Endodermal cell (in vitro differentiated cells): ENCODE results near the gene ZNF391. TPM values are rescaled to one million over a fixed set of nuclear protein-coding genes. Genes with fewer than 3 reads are reported as not detected.

Experiments
- DNase-seq: peaks from one replicate; pipeline ENCODE4 v3.0.0-alpha.2; 2017
- H3K27ac ChIP-seq: 2 replicates; pipeline ENCODE4 v1.5.1; 2013; ENCODE audit warnings: mild to moderate bottlenecking, low read depth, low read length, moderate library complexity
- H3K27me3 ChIP-seq: 2 replicates; pipeline ENCODE4 v1.6.1; 2013; ENCODE audit warnings: mild to moderate bottlenecking, low read length, moderate library complexity; ENCODE audit not compliant: insufficient read depth, control insufficient read depth, poor library complexity, severe bottlenecking
- H3K36me3 ChIP-seq: 2 replicates; pipeline ENCODE4 v1.7.0; 2013; ENCODE audit warnings: mild to moderate bottlenecking, low read length, moderate library complexity; ENCODE audit not compliant: control insufficient read depth, insufficient read depth
- H3K4me1 ChIP-seq: one replicate; pipeline ENCODE4 v1.7.0; 2013; ENCODE audit warnings: low read length; ENCODE audit not compliant: control insufficient read depth, insufficient read depth
- H3K4me3 ChIP-seq: 2 replicates; pipeline ENCODE4 v1.5.1; 2013; ENCODE audit warnings: mild to moderate bottlenecking, low read length, moderate library complexity
- H3K9ac ChIP-seq: 2 replicates; pipeline ENCODE4 v1.6.1; 2013; ENCODE audit warnings: mild to moderate bottlenecking, low read length, moderate library complexity; ENCODE audit not compliant: poor library complexity, severe bottlenecking; ENCODE audit errors: extremely low read depth
- H3K9me3 ChIP-seq: 2 replicates; pipeline ENCODE4 v1.6.1; 2013; ENCODE audit warnings: mild to moderate bottlenecking, low read length, moderate library complexity; ENCODE audit not compliant: control insufficient read depth
- H3K27ac Mint-ChIP-seq: 2 replicates; pipeline ENCODE4 v1.8.0; 2020; ENCODE audit warnings: mixed read lengths
- H3K27me3 Mint-ChIP-seq: 2 replicates; pipeline ENCODE4 v1.8.0; 2021; ENCODE audit warnings: mild to moderate bottlenecking, mixed read lengths; ENCODE audit not compliant: insufficient read depth
- H3K36me3 Mint-ChIP-seq: 2 replicates; pipeline ENCODE4 v1.8.0; 2020; ENCODE audit warnings: low read depth, mixed read lengths
- H3K4me1 Mint-ChIP-seq: 2 replicates; pipeline ENCODE4 v1.8.0; 2020; ENCODE audit warnings: mixed read lengths
- H3K4me3 Mint-ChIP-seq: 2 replicates; pipeline ENCODE4 v1.8.0; 2020; ENCODE audit warnings: mild to moderate bottlenecking, moderate library complexity, mixed read lengths
- H3K9me3 Mint-ChIP-seq: 2 replicates; pipeline ENCODE4 v1.8.0; 2020; ENCODE audit warnings: mild to moderate bottlenecking, mixed read lengths
- CTCF ChIP-seq: fragments of 200-600 bp; sonication (generic); conservative IDR thresholded peaks from 2 replicates; pipeline ENCODE4 v1.5.0; 2021; ENCODE audit warnings: antibody characterized with exemption, mild to moderate bottlenecking
- WGBS, 2 experiments: methylation state at CpG; one replicate each; pipeline versions ENCODE4 v1.1.5 to v1.1.7; 2013; ENCODE audit warnings: missing lambda C conversion rate in 2 of 2, mixed read lengths in 1 of 2; ENCODE audit not compliant: insufficient coverage in 1 of 2, insufficient read length in 1 of 2; 5-methylcytosine and 5-hydroxymethylcytosine counted together
- total RNA-seq, 2 donors: library from RNA; stranded (reverse); fragmentation: NEBNext Ultra II Directional in 1 of 2; extraction: Animal tissue kit (Norgen Biotek cat#: 25700) in 1 of 2; gene quantifications; 2 replicates in 1 of 2; 3 replicates in 1 of 2; pipeline ENCODE4 v1.2.1, GENCODE V29; 2021

The ZNF391 gene
- total RNA-seq, 2 donors from 2014 or later = 8.6 to 9.2 TPM

DNA sequence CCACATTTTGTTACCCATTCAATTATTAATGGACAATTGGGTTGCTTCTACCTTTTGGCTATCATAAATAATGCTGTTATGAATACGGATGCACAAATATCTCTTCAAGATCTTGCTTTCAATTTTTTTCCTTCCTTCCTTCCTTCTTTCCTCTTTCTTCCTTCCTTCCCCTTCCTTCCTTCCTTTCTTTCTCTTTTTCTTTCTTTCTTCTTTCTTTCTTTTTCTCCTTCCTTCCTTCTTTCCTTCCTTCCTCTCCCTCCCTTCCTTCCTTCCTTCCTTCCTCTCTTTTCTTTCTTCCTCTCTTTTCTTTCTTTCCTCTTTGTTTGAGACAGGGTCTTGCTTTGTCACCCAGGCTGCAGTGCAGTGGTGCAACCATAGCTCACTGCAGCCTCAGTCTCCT is 45.2 kb downstream of the ZNF391 start:
- H3K27me3 ChIP-seq = no peaks in the 10 kb centered on the region
- Mint-ChIP-seq H3K27ac (no peak overlapping the region), H3K36me3 (no peaks in the 10 kb centered on the region), H3K4me1 (no peaks in the 10 kb centered on the region), H3K4me3 (no peak overlapping the region), H3K9me3 (peaks cover 14% of the 10 kb centered on the region), H3K27me3 (peaks cover 10% of the 10 kb centered on the region)
- H3K36me3 ChIP-seq = no peaks in the 10 kb centered on the region
- peaks cover 7% of the 10 kb centered on the region for H3K9me3 ChIP-seq
- no peak for DNase-seq
- no peaks in the 10 kb centered on the region for H3K4me1 ChIP-seq
- H3K27ac ChIP-seq = no peak overlapping the region
- H3K9ac ChIP-seq = no peak overlapping the region
- no peak for TF ChIP-seq CTCF
- H3K4me3 ChIP-seq = no peak overlapping the region
- 88 to 94% methylated on average over 1 of the region's 1 CpG for WGBS, 2 experiments

DNA sequence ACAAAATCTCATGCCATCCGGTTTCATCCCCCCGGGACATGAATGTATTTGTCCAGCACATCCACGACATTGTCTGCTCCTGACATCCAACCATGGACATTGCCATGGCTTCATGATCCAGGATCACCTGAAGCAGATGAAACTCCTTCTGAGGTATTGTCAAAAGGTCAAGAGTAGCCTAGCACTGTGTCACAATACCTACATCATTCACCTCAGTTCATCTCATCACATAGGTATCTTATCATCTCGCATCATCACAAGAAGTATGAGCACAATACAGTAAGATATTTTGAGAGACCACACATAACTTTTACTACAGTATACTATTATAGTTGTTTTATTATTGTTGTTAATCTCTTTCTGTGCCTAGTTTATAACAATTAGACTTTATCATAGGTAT is 50.8 kb downstream of the ZNF391 start:
- H3K4me3 Mint-ChIP-seq = no peak overlapping the region
- peaks cover 7% of the 10 kb centered on the region for H3K9me3 Mint-ChIP-seq
- no peak for DNase-seq
- H3K27ac ChIP-seq = no peak overlapping the region
- H3K4me3 ChIP-seq = no peak overlapping the region
- H3K9ac ChIP-seq = no peak overlapping the region
- H3K36me3 Mint-ChIP-seq = no peaks in the 10 kb centered on the region
- H3K27me3 ChIP-seq = no peaks in the 10 kb centered on the region
- H3K36me3 ChIP-seq = no peaks in the 10 kb centered on the region
- H3K27ac Mint-ChIP-seq = no peak overlapping the region
- H3K9me3 ChIP-seq = peaks cover 7% of the 10 kb centered on the region
- no peak for TF ChIP-seq CTCF
- no peaks in the 10 kb centered on the region for H3K4me1 Mint-ChIP-seq
- H3K27me3 Mint-ChIP-seq = peaks cover 2% of the 10 kb centered on the region
- WGBS, 2 experiments = 92 to 94% methylated on average over 3 to 4 of the region's 4 CpGs
- H3K4me1 ChIP-seq = no peaks in the 10 kb centered on the region

DNA sequence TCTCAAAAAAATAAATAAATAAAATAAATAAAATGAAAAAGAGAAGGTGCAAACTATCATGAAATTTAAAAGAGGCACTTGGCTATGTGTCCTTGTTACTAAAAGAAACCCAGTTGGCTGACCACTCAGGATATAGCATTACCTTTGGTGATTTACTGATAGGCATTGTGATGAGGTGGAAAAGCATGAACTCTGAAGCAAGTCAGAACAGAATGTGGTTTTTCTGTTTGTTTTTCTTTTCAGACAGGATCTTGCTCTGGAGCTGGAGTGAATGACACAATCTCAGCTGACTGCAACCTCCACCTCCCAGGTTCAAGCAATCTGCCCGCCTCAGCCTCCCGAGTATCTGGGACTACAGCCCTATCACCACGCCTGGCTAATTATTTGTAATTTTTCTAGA is 52.4 kb downstream of the ZNF391 start:
- Mint-ChIP-seq H3K4me3 (no peak overlapping the region), H3K27me3 (no peaks in the 10 kb centered on the region), H3K9me3 (peaks cover 3% of the 10 kb centered on the region), H3K36me3 (no peaks in the 10 kb centered on the region), H3K4me1 (no peaks in the 10 kb centered on the region), H3K27ac (no peak overlapping the region)
- H3K9ac ChIP-seq = no peak overlapping the region
- 92% methylated on average over 3 of the region's 3 CpGs; no CpG with 5 or more reads in 1 of the 2 experiments for WGBS, 2 experiments
- DNase-seq = no peak
- no peak for TF ChIP-seq CTCF
- H3K27me3 ChIP-seq = no peaks in the 10 kb centered on the region
- no peak overlapping the region for H3K4me3 ChIP-seq
- H3K36me3 ChIP-seq = no peaks in the 10 kb centered on the region
- no peaks in the 10 kb centered on the region for H3K4me1 ChIP-seq
- H3K9me3 ChIP-seq = peaks cover 23% of the 10 kb centered on the region
- H3K27ac ChIP-seq = no peak overlapping the region
